GM19372 (cell line): Measurements from ENCODE around the gene BIRC2.

ENCODE experiments used
- ATAC-seq: cut with Tn5 transposase; IDR thresholded peaks from one replicate; pipeline ENCODE4 v1.9.1; 2021; ENCODE audit warnings: mild to moderate bottlenecking, low read depth, moderate library complexity; ENCODE audit not compliant: unreplicated experiment

The BIRC2 gene

GRCh38 chr11:102322560-102322959 lies 24.5 kb upstream of the BIRC2 start:
- ATAC-seq = no peak

GRCh38 chr11:102323542-102324251 lies 23.3 kb upstream of the BIRC2 start:
- ATAC-seq = no peak

DNA sequence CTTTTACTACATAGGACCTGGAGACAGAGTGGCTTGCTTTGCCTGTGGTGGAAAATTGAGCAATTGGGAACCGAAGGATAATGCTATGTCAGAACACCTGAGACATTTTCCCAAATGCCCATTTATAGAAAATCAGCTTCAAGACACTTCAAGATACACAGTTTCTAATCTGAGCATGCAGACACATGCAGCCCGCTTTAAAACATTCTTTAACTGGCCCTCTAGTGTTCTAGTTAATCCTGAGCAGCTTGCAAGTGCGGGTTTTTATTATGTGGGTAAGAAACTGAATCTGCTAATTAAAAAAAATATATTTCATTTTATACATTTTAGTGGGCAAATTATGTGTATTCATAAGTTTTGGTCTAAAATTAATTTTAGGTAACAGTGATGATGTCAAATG lies 21.9 kb upstream of the BIRC2 start:
- ATAC-seq = no peak

DNA sequence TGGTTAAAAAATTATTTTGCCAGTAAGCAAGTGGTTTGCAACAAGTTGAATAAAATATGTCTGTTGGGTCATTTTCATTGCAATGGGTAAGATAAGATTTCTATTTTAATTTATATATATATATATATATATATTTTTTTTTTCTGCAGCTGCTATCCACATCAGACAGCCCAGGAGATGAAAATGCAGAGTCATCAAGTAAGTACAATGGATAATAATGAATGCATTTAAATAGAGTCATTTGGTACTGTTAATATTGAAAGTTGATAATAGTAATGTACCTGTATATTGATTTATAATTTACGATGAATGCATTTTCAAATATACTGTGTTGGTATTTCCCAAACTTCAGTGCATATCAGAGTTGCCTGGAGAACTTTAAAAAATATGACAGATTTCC lies 18.3 kb upstream of the BIRC2 start:
- no peak for ATAC-seq

DNA sequence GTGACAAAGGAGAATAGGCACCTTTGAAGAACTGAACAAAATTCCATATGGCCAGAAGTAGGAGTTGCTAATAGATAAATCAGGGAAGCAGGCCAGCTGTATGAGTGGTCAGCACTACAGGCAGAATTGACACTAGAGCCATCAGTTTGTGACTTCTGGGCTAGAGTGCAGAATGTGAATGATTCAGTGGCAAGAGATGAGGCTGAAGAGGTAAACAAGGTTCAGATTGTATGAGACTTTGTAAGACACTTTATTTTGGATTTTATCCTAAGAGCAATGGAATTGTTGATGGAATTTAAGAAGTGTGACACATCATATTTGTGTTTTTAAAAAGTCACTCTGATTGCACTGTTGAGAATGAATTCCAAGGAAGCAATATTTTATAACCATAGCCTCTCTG lies 16.8 kb upstream of the BIRC2 start:
- ATAC-seq = no peak

- no peak for ATAC-seq
Observed at GRCh38 chr11:102331341-102331740, 15.7 kb upstream of the BIRC2 start.

DNA sequence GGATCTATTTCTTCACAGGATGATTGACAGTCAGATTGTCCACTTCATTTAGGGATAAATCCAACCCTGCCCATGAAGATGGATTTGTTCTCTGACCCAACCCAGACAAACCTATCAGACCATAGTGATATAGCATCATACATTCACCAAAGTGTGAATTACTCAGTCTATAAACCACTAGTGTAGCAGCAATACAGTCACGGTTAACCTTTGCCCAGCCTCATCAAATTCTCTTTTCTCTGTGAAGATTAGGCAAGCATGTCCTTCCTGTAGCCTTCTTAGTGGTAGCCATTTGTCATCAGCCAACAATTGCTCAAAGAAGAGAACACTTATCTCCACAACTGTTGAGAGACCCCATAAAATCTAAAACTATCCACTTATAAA lies 14.4 kb upstream of the BIRC2 start:
- ATAC-seq = no peak

DNA sequence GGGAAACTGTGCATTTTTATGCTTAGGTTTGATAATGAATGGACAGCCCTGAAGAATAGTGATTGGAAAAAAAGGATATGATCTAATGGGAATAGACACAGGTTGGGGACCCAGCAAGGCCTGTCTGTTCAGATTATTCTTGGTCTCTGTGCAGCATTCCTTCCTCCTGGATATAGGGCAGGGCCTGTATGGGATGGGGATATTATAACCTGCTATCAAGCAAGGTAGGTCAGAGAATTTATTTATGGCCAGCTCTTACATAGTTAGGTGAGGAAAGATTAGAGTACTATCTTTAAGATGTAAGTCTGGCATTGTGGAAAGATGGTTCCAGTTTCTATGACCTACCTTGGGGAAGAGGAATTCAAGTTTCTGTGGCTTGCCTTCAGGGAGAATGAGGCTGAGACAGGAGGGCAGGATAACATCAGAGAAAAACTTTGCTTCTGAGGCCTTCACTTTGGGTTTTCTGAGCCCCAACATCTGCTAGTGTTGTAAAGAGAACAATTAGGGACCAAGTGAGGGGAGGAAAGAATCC lies 8.5 kb upstream of the BIRC2 start:
- no peak for ATAC-seq

- ATAC-seq = peak; percentile 14
Observed at GRCh38 chr11:102341311-102341710, 5.7 kb upstream of the BIRC2 start.

DNA sequence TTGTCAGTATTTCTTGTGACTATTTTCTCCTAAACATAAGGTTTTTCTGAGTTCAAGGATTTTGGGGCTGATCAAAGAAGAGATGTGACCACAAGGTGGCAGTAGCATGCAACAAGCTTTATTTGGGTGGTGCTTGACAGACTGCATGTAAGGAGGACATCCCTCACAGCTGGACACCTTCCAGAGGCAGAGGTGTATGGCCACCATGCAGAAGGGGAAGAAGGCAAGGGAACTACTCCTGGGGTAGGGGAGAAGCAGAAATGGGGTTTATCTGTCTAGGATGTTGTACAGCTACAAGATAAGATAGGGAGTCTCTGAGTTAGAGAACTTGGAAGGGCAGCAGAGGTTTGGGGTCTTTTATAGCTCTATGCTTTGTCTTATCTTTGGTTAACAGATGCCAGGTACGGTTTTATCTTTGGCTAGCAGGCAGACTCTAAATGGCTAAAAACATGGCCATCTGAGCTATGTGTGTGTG lies 5.1 kb upstream of the BIRC2 start:
- ATAC-seq = peak; percentile 49

DNA sequence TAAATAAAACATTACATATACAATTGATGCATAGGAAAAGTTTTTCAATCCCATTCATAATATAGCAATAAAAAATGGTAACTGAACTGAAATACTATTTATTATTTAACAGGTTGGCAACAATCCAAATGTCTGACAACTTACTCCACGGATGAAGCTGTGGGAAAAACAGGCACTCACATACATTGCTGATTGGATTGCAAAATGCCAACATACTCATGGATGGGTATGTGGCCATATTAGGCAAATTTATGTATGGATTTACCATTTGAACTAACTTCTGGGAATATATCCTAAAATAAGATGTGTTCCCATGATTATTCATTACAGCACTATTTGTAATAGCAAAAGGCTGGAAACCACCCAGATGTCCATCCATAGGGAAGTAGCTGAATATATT lies 3.2 kb upstream of the BIRC2 start:
- ATAC-seq = no peak

GRCh38 chr11:102345904-102346303 lies 1.1 kb upstream of the BIRC2 start:
- no peak for ATAC-seq

DNA sequence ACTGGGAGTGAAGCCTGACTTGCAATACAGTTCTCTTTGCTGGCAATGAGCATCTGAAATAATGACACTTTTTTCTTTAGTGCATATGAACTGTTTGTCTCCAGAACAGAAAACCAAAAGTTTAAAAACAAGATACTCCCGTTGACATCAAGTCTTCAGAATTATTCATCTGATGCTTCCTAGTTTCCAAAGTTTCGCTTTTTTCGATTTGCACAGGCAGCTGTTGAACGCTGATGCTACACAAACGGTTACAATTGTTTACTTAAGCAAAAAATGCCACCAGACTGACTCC lies 612 bp upstream of the BIRC2 start:
- ATAC-seq = no peak

- ATAC-seq = peak; percentile 23
Observed at GRCh38 chr11:102347462-102348370, 702 bp downstream of the BIRC2 start.

DNA sequence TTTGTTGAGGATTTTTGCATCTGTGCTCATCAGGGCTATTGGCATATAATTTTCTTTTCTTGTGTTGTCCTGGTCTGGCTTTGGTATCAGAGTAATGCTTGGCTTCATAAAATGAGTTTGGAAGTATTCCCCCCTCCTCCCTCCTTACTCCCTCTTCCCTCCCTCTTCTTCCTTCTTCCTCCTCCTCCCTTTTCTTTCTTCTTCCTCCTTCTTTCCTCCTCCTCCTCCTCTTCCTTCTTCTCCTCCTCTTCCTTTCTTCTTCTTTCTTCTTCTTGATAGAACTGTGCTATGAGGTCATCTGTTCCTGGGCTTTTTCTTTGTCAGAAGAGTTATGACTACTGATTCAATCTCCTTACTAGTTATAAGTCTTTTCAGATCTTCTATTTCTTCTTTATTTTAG lies 10.1 kb downstream of the BIRC2 start:
- ATAC-seq = no peak

DNA sequence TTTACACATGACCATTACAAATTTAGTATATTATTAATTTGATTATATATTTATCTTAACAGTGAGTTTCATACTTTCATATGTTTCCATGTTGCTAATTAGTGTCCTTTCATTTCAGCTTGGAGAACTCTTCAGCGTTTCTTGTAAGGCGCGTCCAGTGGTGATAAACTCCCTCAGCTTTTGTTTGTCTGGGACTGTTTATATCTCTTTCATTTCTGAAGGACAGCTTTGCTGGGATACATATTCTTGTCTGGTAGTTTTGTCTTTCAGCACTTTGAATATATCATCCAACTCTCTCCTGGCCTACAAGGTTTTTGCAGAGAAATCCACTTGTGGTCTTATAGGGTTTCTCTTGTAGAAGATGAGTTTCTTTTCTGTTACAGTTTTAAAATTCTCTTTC lies 12.4 kb downstream of the BIRC2 start:
- no peak for ATAC-seq

GRCh38 chr11:102360681-102361080 lies 13.7 kb downstream of the BIRC2 start:
- no peak for ATAC-seq

DNA sequence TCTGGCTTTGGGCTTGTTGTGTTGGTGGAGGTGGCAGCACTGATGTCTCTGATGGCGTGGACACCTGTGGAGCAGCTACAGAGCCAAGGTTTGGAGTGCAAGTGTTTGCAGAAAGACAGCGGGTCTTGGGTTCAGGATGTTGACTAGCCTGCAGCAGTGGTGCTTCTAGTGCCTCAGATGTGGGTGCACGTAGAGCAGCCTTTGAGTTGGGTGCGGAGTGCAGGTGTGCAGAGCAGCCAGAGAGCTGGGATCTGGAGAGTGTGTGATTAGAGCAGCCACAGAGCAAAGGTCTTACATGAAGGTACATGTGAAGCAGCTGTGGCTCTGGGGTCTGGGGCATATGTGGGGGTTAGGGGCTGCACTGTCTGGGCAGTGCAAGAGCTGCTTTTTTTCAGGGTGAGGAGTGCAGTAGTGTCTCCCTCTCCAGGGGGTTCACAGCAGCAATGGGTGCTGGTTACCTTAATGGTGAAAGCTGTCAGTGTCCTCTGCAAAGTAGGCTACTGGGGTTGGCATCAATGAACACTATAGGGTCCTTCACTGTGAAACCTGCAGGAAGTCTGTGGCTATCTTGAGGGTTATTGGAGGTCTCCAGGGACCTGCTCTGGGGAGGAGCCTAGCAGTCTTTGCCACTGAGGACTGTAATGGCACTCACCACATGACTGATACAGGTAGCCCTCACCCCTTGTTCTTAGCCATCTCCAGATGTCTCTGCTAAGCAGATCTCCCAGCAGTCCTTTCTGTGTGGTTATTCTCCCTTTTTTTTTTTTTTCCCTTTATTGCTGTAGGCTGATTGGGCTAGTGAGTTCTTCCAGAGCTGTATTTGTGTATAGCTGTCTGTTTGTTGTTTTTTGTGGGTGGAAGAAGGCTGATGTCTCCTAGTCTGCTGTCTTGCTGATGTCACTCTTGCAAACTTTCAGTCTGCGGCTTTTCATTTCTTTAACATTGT lies 14.3 kb downstream of the BIRC2 start:
- ATAC-seq = peak; percentile 64

- ATAC-seq = no peak
Observed at GRCh38 chr11:102364991-102365390, 18.0 kb downstream of the BIRC2 start.

GRCh38 chr11:102367364-102367763 lies 20.4 kb downstream of the BIRC2 start:
- ATAC-seq = no peak

DNA sequence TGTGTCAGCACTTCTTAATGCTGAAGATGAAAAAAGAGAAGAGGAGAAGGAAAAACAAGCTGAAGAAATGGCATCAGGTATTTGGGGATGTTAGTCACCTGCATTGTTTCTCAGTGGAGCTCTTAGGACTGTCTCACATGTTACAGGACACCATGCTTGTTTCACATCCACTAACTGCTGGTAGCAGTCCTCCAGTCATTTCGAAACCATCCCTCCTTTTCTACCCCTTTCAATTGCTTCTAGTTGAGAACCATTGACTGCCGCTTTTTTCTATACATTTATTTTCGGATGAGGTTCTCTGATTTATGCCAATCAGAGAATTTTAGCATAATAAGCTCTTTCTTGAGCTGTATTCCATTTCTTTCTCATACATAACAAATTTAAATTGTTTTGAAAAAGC lies 21.5 kb downstream of the BIRC2 start:
- ATAC-seq = peak; percentile 100
